PC-9 (cell line): ENCODE data around the gene EMILIN1. TPM values are rescaled to one million over a fixed set of nuclear protein-coding genes. Genes with fewer than 3 reads are reported as not detected.
A peak's percentile ranks its signal among the peaks of the same experiment; 100 is the strongest.

Source experiments
- Bru-seq: library from RNA; stranded (reverse); fragments of 400-500 nt; gene quantifications from one replicate; lab custom pipeline; 2021; lab: Mats Ljungman, UMichigan
- BruChase-seq, 2 experiments: library from RNA; stranded (reverse); fragments of 400-500 nt; gene quantifications; one replicate each; lab custom pipeline; 2021; lab: Mats Ljungman, UMichigan
- BruUV-seq: library from RNA; stranded (reverse); fragments of 400-500 nt; replicated peaks from 2 replicates; lab custom pipeline; 2021; lab: Mats Ljungman, UMichigan
- CTCF ChIA-PET: fragments of 300-600 bp; sonication (Branson Sonifier 250); formaldehyde crosslinking; loops from one replicate; lab custom pipeline; 2022; ENCODE audit warnings: antibody characterized with exemption; lab: Charles Lee
- POLR2A ChIA-PET: fragments of 300-600 bp; sonication (Branson Sonifier 250); formaldehyde crosslinking; loops from one replicate; lab custom pipeline; 2022; ENCODE audit warnings: antibody characterized with exemption; ENCODE audit not compliant: unreplicated experiment; lab: Charles Lee
- DNase-seq, 2 experiments: peaks; one replicate each; pipeline versions ENCODE4 v3.0.0 to v3.0.0-alpha.2; 2015 to 2022; ENCODE audit warnings: mixed read lengths in 1 of 2
- H2AFZ ChIP-seq: fragments of 200-600 bp; sonication (generic); 2 replicates; pipeline ENCODE4 v1.8.1; 2017; ENCODE audit warnings: antibody characterized with exemption
- H3F3A ChIP-seq: fragments of 200-600 bp; sonication (generic); 2 replicates; pipeline ENCODE4 v1.8.1; 2017; ENCODE audit warnings: antibody characterized with exemption, mild to moderate bottlenecking, low read depth; ENCODE audit not compliant: insufficient read depth
- H3K27ac ChIP-seq: fragments of 200-600 bp; sonication (generic); 2 replicates; pipeline ENCODE4 v1.6.1; 2016; ENCODE audit warnings: mixed run types
- H3K27me3 ChIP-seq: fragments of 200-600 bp; sonication (generic); 2 replicates; pipeline ENCODE4 v1.6.1; 2016; ENCODE audit warnings: low read depth, mixed run types; ENCODE audit not compliant: insufficient read depth
- H3K36me3 ChIP-seq: fragments of 200-600 bp; sonication (generic); 2 replicates; pipeline ENCODE4 v1.6.1; 2016; ENCODE audit warnings: low read depth, mixed run types
- H3K4me1 ChIP-seq: fragments of 200-600 bp; sonication (generic); replicated peaks from 2 replicates; pipeline ENCODE4 v1.6.1; 2016; ENCODE audit warnings: mixed run types; ENCODE audit not compliant: insufficient read depth
- H3K4me2 ChIP-seq: fragments of 200-600 bp; sonication (generic); 2 replicates; pipeline ENCODE4 v1.6.1; 2017; ENCODE audit warnings: mixed run types
- H3K4me3 ChIP-seq: fragments of 200-600 bp; sonication (generic); 2 replicates; pipeline ENCODE4 v1.6.1; 2016; ENCODE audit warnings: mixed run types
- H3K79me2 ChIP-seq: fragments of 200-600 bp; sonication (generic); 2 replicates; pipeline ENCODE4 v1.6.1; 2017; ENCODE audit warnings: low read depth, mixed run types
- H3K9me2 ChIP-seq: fragments of 200-600 bp; sonication (generic); 2 replicates; pipeline ENCODE4 v1.8.1; 2017; ENCODE audit warnings: mild to moderate bottlenecking; ENCODE audit not compliant: insufficient read depth
- H3K9me3 ChIP-seq: fragments of 200-600 bp; sonication (generic); 2 replicates; pipeline ENCODE4 v1.8.1; 2016; ENCODE audit warnings: low read depth; ENCODE audit not compliant: insufficient read depth
- H4K20me1 ChIP-seq: fragments of 200-600 bp; sonication (generic); 2 replicates; pipeline ENCODE4 v1.8.1; 2017; ENCODE audit not compliant: insufficient read depth
- CTCF ChIP-seq: fragments of 200-600 bp; sonication (generic); conservative IDR thresholded peaks from 2 replicates; pipeline ENCODE4 v1.6.1; 2017; ENCODE audit warnings: mixed run types, antibody characterized with exemption, mild to moderate bottlenecking, moderate library complexity
- EZH2 ChIP-seq: fragments of 200-600 bp; sonication (generic); IDR thresholded peaks from 2 replicates; pipeline ENCODE4 v1.8.0; 2017; ENCODE audit warnings: antibody characterized with exemption, low read depth
- intact Hi-C: fragments of 100-400 bp; cut with micrococcal nuclease; formaldehyde crosslinking; loops from one replicate; pipeline ENCODE4 v1.10.0; 2022; ENCODE audit not compliant: unreplicated experiment
- long read RNA-seq: library from polyadenylated mRNA; stranded (forward); transcript quantifications from one replicate; pipeline ENCODE4 v2.0.0, GENCODE V29; 2022
- total RNA-seq: library from RNA; stranded (reverse); gene quantifications from 2 replicates; pipeline ENCODE4 v1.2.3, GENCODE V29; 2021

The EMILIN1 gene
- total RNA-seq: 0.83 and 1.6 TPM in 2 replicates
- Bru-seq, nascent RNA: percentile 15 among the genes with signal in this experiment
- percentile 25 among the genes with signal in this experiment for BruChase-seq, experiment 1, labeled RNA remaining after a 2-hour chase
- percentile 25 among the genes with signal in this experiment for BruChase-seq, experiment 2, labeled RNA remaining after a 6-hour chase
- long read RNA-seq: 0 reads

DNA sequence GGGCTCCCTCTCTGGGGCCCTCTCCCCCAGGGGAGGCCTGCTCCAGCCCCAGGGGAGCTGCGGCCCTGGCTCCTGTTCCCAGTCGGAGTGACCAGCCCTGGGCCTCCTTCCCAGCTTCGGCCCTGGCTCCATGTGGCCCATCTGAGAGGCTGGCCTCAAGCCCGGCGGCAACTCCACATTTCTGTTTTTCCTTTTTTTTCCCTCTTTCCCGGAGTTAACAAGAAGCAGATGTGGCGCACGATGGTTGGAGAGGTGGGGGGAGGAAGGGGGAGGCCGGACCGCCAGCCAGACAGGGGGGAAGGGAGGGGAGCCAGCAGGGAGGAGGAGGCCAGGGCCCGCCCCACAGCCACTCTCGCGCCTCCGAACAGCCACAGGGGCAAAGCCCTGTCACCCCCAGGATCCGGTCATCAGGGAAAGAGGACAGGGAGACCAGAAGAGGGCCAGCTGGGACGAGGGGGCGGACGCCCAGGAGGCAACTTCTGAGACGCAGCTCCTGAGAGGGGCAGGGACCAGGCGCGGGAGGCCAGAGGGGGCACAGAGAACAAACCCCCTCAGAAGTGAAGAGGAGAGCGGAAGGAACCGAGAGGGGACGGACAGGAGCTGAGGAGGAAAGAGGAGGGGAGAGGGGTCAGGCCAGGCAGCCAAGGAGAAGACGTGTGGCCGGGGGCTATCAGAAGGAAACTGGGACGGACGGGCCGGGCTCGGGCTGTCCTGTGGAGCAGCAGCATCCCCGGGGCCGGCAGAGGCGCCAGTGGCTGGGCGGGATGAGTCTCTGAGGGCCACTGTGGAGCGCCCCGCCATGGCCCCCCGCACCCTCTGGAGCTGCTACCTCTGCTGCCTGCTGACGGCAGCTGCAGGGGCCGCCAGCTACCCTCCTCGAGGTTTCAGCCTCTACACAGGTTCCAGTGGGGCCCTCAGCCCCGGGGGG lies at the start of gene EMILIN1:
EMILIN1 (plus strand) TSS at position 349 of the 928 bp plus-strand sequence; CDS start at position 800, 451 bp downstream.
- no peak for DNase-seq
- intact Hi-C loops: no loop called here
- H3K27me3 ChIP-seq: peaks cover 18% of the 10 kb centered on the region
- TF ChIP-seq EZH2: no peak
- TF ChIP-seq CTCF: no peak
- H3K4me2 ChIP-seq: no peak within 1 kb of the TSS
- H3K4me3 ChIP-seq: no peak within 1 kb of the TSS
- CTCF ChIA-PET: no interaction called here
- H3F3A ChIP-seq: peaks cover 7% of the 10 kb centered on the region; the same call in 1 of the 2 replicates
- H2AFZ ChIP-seq: no peak within 1 kb of the TSS
- BruUV-seq: no TSS peak
- H3K79me2 ChIP-seq: no peaks in the 10 kb centered on the region
- no peaks in the 10 kb centered on the region for H4K20me1 ChIP-seq
- POLR2A ChIA-PET: no interaction called here
- peaks cover 8% of the 10 kb centered on the region for H3K4me1 ChIP-seq
- no peaks in the 10 kb centered on the region for H3K9me2 ChIP-seq
- H3K27ac ChIP-seq: no peak within 1 kb of the TSS
- H3K36me3 ChIP-seq: no peaks in the 10 kb centered on the region
- H3K9me3 ChIP-seq: no peaks in the 10 kb centered on the region

DNA sequence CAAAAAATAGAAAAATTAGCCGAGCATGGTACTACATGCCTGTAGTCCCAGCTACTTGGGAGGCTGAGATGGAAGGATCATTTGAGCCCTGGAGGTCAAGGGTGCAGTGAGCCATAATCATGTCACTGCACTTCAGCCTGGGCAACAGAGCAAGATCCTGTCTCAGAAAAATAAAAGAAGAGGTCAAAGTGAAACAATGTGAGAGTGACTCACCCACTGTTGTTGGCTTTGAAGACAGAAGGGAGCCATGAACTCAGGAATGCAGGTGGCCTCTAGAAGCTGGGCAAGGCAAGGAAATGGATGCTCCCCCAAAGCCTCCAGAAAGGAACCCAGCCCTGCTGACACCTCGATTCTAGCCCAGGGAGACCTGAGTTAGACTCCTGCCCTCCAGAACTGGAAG lies 49.4 kb upstream of the EMILIN1 start:
- Histone ChIP-seq H2AFZ (no peak overlapping the region), H3F3A (peaks cover 7% of the 10 kb centered on the region; the same call in 1 of the 2 replicates), H3K27me3 (no peaks in the 10 kb centered on the region), H3K4me3 (no peak overlapping the region), H4K20me1 (no peaks in the 10 kb centered on the region), H3K4me1 (peaks cover 12% of the 10 kb centered on the region), H3K27ac (no peak overlapping the region), H3K4me2 (no peak overlapping the region), H3K9me3 (no peaks in the 10 kb centered on the region), H3K36me3 (no peaks in the 10 kb centered on the region), H3K9me2 (no peaks in the 10 kb centered on the region), H3K79me2 (peaks cover 20% of the 10 kb centered on the region)
- no TSS peak for BruUV-seq
- DNase-seq: no peak
- TF ChIP-seq EZH2: no peak
- TF ChIP-seq CTCF: no peak
- ChIA-PET CTCF (interaction anchor here (0.6 kb wide), 1 partner anchor 61 kb away, joined by 3 read pairs; no protein-coding TSS in a partner anchor), POLR2A (no interaction called here)
- intact Hi-C loops: no loop called here

DNA sequence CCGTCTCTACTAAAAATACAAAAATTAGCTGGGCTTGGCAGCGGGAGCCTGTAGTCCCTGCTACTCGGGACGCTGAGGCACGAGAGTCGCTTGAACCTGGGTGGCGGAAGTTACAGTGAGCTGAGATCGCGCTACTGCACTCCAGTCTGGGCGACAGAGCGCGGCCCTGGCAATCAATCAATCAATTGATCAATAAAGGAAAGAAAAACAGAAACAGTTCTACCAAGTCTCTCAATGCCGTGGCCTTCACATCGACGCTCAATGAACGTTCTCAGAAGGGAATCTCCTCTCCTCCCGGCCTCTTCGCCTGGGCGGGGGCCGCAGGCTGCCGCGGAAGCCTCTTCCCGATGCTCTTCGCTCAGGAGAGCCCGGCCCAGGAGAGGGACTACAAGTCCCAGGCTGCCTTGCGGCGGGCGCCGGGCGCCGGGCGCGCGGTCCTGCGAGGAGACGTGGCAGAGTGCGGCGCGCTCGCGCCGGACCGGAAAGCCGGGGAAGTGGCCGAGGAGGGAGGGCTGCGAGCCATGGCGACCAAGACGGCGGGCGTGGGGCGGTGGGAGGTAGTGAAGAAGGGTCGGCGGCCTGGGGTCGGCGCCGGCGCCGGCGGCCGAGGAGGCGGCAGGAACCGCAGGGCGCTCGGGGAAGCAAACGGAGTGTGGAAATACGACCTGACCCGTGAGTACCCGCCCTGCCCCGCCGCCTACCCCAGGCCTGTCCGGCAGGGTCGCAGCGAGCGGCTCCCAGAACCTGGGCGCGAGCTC lies 45.7 kb upstream of the EMILIN1 start, which contains the start of gene TMEM214:
TMEM214 (plus strand) TSS at position 471 of the 758 bp plus-strand sequence; CDS start at position 522, 51 bp downstream.
- CTCF ChIA-PET: interaction anchor here (0.7 kb wide), 1 partner anchor 1736 kb away, joined by 5 read pairs; no protein-coding TSS in a partner anchor
- intact Hi-C loops: loop anchor here (1.0 kb wide), 1 partner anchor 18 kb away; no protein-coding TSS in a partner anchor
- no peaks in the 10 kb centered on the region for H3K9me3 ChIP-seq
- H3K4me3 ChIP-seq: peak within 1 kb of the TSS; percentile 95
- peak within 1 kb of the TSS; percentile 85 for H3K4me2 ChIP-seq
- POLR2A ChIA-PET: interaction anchor here (0.6 to 1.2 kb wide), 4 partner anchors 11 to 229 kb away, joined by 3 to 11 read pairs (median 4); no protein-coding TSS in a partner anchor
- H3K36me3 ChIP-seq: peaks cover 25% of the 10 kb centered on the region
- TF ChIP-seq EZH2 (no peak), CTCF (no peak)
- H3F3A ChIP-seq: peaks cover 7% of the 10 kb centered on the region; the same call in 1 of the 2 replicates
- peak; percentile 70 to 83 for DNase-seq
- H2AFZ ChIP-seq: peak within 1 kb of the TSS; percentile 97
- no peaks in the 10 kb centered on the region for H4K20me1 ChIP-seq
- H3K27me3 ChIP-seq: no peaks in the 10 kb centered on the region
- peaks cover 34% of the 10 kb centered on the region for H3K79me2 ChIP-seq
- peak within 1 kb of the TSS; percentile 29; the same call in 1 of the 2 replicates for H3K27ac ChIP-seq
- BruUV-seq: no TSS peak
- H3K4me1 ChIP-seq: peaks cover 16% of the 10 kb centered on the region
- H3K9me2 ChIP-seq: no peaks in the 10 kb centered on the region
